DND-41 (cell line): ENCODE measurements around the gene CD19.

ENCODE experiments used
- ATAC-seq: fragments of 200-7000 bp; cut with Tn5 transposase; 3 replicates; pipeline ENCODE4 v1.9.1; 2021; ENCODE audit warnings: low read depth; ENCODE audit not compliant: insufficient read depth
- DNase-seq: peaks from one replicate; pipeline ENCODE4 v3.0.0-alpha.2; 2020
- H2AFZ ChIP-seq: 2 replicates; pipeline ENCODE4 v1.6.0; 2012; ENCODE audit warnings: low read depth, low read length
- H3K27ac ChIP-seq: 2 replicates; pipeline ENCODE4 v1.5.1; 2012; ENCODE audit warnings: low read length, inconsistent platforms
- H3K27me3 ChIP-seq: fragments of 200-600 bp; sonication (generic); 2 replicates; pipeline ENCODE4 v1.6.0; 2012; ENCODE audit warnings: low read length, mild to moderate bottlenecking, inconsistent platforms; ENCODE audit not compliant: insufficient read depth, poor library complexity
- H3K36me3 ChIP-seq: 2 replicates; pipeline ENCODE4 v1.5.1; 2012; ENCODE audit warnings: low read length, inconsistent platforms; ENCODE audit not compliant: insufficient read depth
- H3K4me1 ChIP-seq: 2 replicates; pipeline ENCODE4 v1.5.1; 2012; ENCODE audit warnings: mild to moderate bottlenecking, low read length; ENCODE audit not compliant: insufficient read depth
- H3K4me2 ChIP-seq: 2 replicates; pipeline ENCODE4 v1.6.0; 2012; ENCODE audit warnings: mild to moderate bottlenecking, moderate library complexity, low read length, inconsistent platforms; ENCODE audit not compliant: insufficient read depth
- H3K4me3 ChIP-seq, 2 experiments: fragments of 200-600 bp in 1 of 2; shearing (Covaris generic) in 1 of 2; 2 replicates each; pipeline ENCODE4 v1.5.1; 2012 to 2016; ENCODE audit warnings: inconsistent platforms in 2 of 2, low read length in 2 of 2, mild to moderate bottlenecking in 2 of 2, low read depth in 1 of 2, moderate library complexity in 1 of 2
- H3K79me2 ChIP-seq: 2 replicates; pipeline ENCODE4 v1.6.0; 2012; ENCODE audit warnings: low read length, inconsistent platforms; ENCODE audit not compliant: insufficient read depth
- H3K9ac ChIP-seq: 2 replicates; pipeline ENCODE4 v1.6.0; 2012; ENCODE audit warnings: low read depth, mild to moderate bottlenecking, inconsistent platforms, low read length, moderate library complexity
- H3K9me3 ChIP-seq: 2 replicates; pipeline ENCODE4 v1.5.1; 2012; ENCODE audit warnings: low read length, moderate library complexity, mild to moderate bottlenecking, inconsistent platforms; ENCODE audit not compliant: insufficient read depth, severe bottlenecking
- H4K20me1 ChIP-seq: 2 replicates; pipeline ENCODE4 v1.6.0; 2012; ENCODE audit warnings: low read length; ENCODE audit not compliant: insufficient read depth
- CTCF ChIP-seq: IDR thresholded peaks from 2 replicates; pipeline ENCODE4 v1.5.1; 2012; ENCODE audit warnings: borderline replicate concordance, low read length, moderate library complexity, mild to moderate bottlenecking; ENCODE audit not compliant: poor library complexity, severe bottlenecking; ENCODE audit errors: extremely low read depth
- EZH2 ChIP-seq: IDR thresholded peaks from 3 replicates; pipeline ENCODE4 v1.6.1; 2012; ENCODE audit warnings: borderline replicate concordance, low read depth, mild to moderate bottlenecking, moderate library complexity, low read length, inconsistent platforms; ENCODE audit not compliant: severe bottlenecking

The CD19 gene

GRCh38 chr16:28958216-28958615 is 26.4 kb downstream of the CD19 start:
- no peaks in the 10 kb centered on the region for H3K27me3 ChIP-seq
- H3K9ac ChIP-seq = no peak overlapping the region
- H3K9me3 ChIP-seq = no peaks in the 10 kb centered on the region
- H3K36me3 ChIP-seq = peaks cover 93% of the 10 kb centered on the region
- H2AFZ ChIP-seq = no peak overlapping the region
- H4K20me1 ChIP-seq = peaks cover 27% of the 10 kb centered on the region; the same call in 1 of the 2 replicates
- peaks cover 9% of the 10 kb centered on the region for H3K4me1 ChIP-seq
- ATAC-seq = no peak
- no peak overlapping the region for H3K4me3 ChIP-seq
- peaks cover 34% of the 10 kb centered on the region for H3K79me2 ChIP-seq
- no peak overlapping the region for H3K4me2 ChIP-seq
- no peak overlapping the region for H3K27ac ChIP-seq
- TF ChIP-seq EZH2 = no peak
- no peak for TF ChIP-seq CTCF
- no peak for DNase-seq

- H3K79me2 ChIP-seq = peaks cover 28% of the 10 kb centered on the region
- peaks cover 26% of the 10 kb centered on the region; the same call in 1 of the 2 replicates for H4K20me1 ChIP-seq
Observed at GRCh38 chr16:28958836-28959235, 27.1 kb downstream of the CD19 start.

GRCh38 chr16:28964072-28964471 is 32.3 kb downstream of the CD19 start:
- DNase-seq (no peak), ATAC-seq (no peak)
- Histone ChIP-seq H3K9ac (no peak overlapping the region), H3K4me3 (no peak overlapping the region), H3K36me3 (peaks cover 53% of the 10 kb centered on the region), H3K9me3 (no peaks in the 10 kb centered on the region), H3K4me1 (no peaks in the 10 kb centered on the region), H3K27ac (no peak overlapping the region), H3K79me2 (no peaks in the 10 kb centered on the region; the same call in 1 of the 2 replicates), H4K20me1 (peaks cover 7% of the 10 kb centered on the region; the same call in 1 of the 2 replicates), H3K4me2 (no peak overlapping the region), H2AFZ (no peak overlapping the region), H3K27me3 (no peaks in the 10 kb centered on the region)
- TF ChIP-seq EZH2 = no peak
- TF ChIP-seq CTCF = no peak

More at GRCh38 chr16:28958836-28959235, 27.1 kb downstream of the CD19 start:
- DNase-seq = no peak
- H3K9ac ChIP-seq = no peak overlapping the region
- no peak overlapping the region for H3K27ac ChIP-seq
- no peak for ATAC-seq
- peaks cover 93% of the 10 kb centered on the region for H3K36me3 ChIP-seq
- no peak overlapping the region for H3K4me3 ChIP-seq
- no peak for TF ChIP-seq EZH2
- no peak for TF ChIP-seq CTCF
- H3K9me3 ChIP-seq = no peaks in the 10 kb centered on the region
- H3K4me1 ChIP-seq = peaks cover 2% of the 10 kb centered on the region; the same call in 1 of the 2 replicates
- no peaks in the 10 kb centered on the region for H3K27me3 ChIP-seq
- no peak overlapping the region for H2AFZ ChIP-seq
- H3K4me2 ChIP-seq = no peak overlapping the region

- Histone ChIP-seq H3K9me3 (no peaks in the 10 kb centered on the region), H3K9ac (no peak overlapping the region), H3K4me3 (no peak overlapping the region), H3K27ac (no peak overlapping the region), H2AFZ (no peak overlapping the region), H3K36me3 (peaks cover 49% of the 10 kb centered on the region), H4K20me1 (peaks cover 7% of the 10 kb centered on the region; the same call in 1 of the 2 replicates), H3K79me2 (no peaks in the 10 kb centered on the region), H3K4me2 (no peak overlapping the region), H3K4me1 (no peaks in the 10 kb centered on the region), H3K27me3 (no peaks in the 10 kb centered on the region)
- ATAC-seq (no peak), DNase-seq (no peak)
- TF ChIP-seq CTCF = no peak
- TF ChIP-seq EZH2 = no peak
Observed at GRCh38 chr16:28964496-28964895, 32.7 kb downstream of the CD19 start.
